Measurements from ENCODE around the gene DGKG. TPM values are rescaled to one million over a fixed set of nuclear protein-coding genes. Genes with fewer than 3 reads are reported as not detected.

Gene DGKG
- total and polyA plus RNA-seq, 7 donors = 0.60 to 30.7 (median 6.1) TPM

DNA sequence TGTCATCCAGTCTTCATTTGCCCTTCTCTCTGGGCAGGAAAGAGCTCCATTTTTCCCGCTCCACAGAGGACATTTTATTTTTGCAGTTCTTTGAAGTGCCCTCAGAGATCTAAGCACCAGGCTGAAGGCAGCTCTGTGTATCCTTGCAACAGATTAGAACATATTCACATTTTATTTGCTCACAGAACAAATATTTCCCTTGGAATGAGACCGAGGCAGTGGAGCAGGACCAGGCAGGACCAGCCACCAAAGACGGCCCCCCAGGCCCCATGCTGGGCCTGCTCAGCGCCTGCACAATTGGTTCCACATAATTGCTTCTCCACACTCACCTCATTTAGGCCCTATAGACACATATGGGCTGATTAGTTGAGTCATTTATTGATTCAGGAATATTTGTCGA, 237.4 kb downstream of the DGKG start:
- no peak overlapping the region for H3K27ac ChIP-seq
- no peak for DNase-seq
- no peaks in the 10 kb centered on the region for H3K4me1 ChIP-seq
- H3K36me3 ChIP-seq = no peaks in the 10 kb centered on the region
- H3K4me3 ChIP-seq = no peak overlapping the region
- WGBS, 2 donors = 77 to 87% methylated on average over 5 of the region's 5 CpGs
- intact Hi-C loops (cut with DNase I) = no loop called here
- TF ChIP-seq CTCF (IDR thresholded peaks at IDR 0.05) (no peak), POLR2AphosphoS5 (IDR thresholded peaks at IDR 0.05) (no peak), POLR2A (IDR thresholded peaks at IDR 0.05) (no peak), EP300 (IDR thresholded peaks at IDR 0.05) (no peak)
- H3K9me3 ChIP-seq = no peaks in the 10 kb centered on the region
- no peaks in the 10 kb centered on the region for H3K27me3 ChIP-seq

DNA sequence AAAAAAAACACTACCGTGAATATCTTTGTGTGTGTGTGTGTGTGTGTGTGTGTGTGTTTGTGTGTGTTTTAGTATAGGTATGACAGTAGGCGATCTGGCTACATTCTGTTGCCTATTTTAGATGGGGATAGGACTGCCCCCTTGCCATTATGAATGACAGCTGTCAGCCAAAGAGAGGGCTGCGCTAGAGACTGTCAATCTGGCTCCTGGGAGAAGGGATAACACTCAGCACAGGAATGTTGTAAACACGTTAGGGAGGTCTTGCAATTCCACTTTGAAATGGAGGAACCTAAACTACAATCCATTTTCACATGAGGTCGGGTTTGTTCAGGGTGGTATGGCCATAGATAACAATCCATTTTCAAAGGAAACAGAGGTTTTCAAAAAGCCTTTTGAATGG, 239.0 kb downstream of the DGKG start:
- 79 to 84% methylated on average over 5 of the region's 5 CpGs for WGBS, 2 donors
- H3K27ac ChIP-seq = no peak overlapping the region
- H3K4me1 ChIP-seq = no peaks in the 10 kb centered on the region
- TF ChIP-seq EP300 (IDR thresholded peaks at IDR 0.05) (no peak), POLR2AphosphoS5 (IDR thresholded peaks at IDR 0.05) (no peak), CTCF (IDR thresholded peaks at IDR 0.05) (no peak), POLR2A (IDR thresholded peaks at IDR 0.05) (no peak)
- intact Hi-C loops (cut with DNase I) = no loop called here
- no peaks in the 10 kb centered on the region for H3K36me3 ChIP-seq
- no peaks in the 10 kb centered on the region for H3K9me3 ChIP-seq
- DNase-seq = no peak
- no peak overlapping the region for H3K4me3 ChIP-seq
- no peaks in the 10 kb centered on the region for H3K27me3 ChIP-seq

DNA sequence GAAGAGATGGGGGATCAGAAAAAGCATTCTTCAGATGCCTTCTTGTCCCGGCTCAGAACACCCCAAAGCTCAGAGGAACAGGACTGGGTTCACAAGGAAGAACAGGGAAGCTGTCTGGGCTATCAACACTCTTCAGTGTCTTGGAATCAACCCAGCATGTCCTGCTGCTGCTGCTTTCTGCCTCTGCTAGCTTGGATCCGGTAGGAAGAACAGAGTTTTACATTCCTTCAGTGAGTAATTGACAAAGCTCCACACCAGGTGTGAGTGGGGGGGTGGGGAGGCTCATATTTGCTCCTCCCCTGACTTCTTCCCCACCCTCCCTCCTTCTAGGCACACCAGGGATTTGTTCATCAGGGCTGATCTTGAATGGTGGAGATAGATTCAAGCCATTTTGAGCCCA, 240.1 kb downstream of the DGKG start:
- no peaks in the 10 kb centered on the region for H3K27me3 ChIP-seq
- DNase-seq = no peak
- no peak overlapping the region for H3K27ac ChIP-seq

DNA sequence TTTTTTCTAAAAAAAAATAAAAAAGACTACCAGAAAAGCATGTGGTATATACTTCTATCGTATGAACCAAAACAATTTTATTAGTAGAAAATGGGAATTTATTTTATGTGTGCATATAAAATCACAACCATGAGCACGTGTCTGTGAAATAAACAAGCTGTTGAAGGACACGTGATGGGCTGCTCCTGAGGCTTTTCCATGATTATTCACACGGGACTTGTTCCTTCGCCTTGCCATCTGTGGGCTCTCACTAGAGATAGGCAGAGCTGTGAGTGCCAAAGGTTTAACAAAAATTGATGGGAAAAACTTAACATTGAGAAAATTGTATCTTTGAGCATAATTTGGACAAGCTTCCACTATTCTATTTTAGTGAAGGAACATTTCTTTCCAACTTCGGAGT, 240.8 kb downstream of the DGKG start:
- no peaks in the 10 kb centered on the region for H3K36me3 ChIP-seq
- intact Hi-C loops (cut with DNase I) = no loop called here
- no peak overlapping the region for H3K27ac ChIP-seq
- DNase-seq = no peak
- no peaks in the 10 kb centered on the region for H3K27me3 ChIP-seq
- H3K4me1 ChIP-seq = no peaks in the 10 kb centered on the region
- H3K9me3 ChIP-seq = no peaks in the 10 kb centered on the region
- WGBS, 2 donors = 65 to 75% methylated on average over 6 of the region's 6 CpGs
- TF ChIP-seq EP300 (IDR thresholded peaks at IDR 0.05) (no peak), CTCF (IDR thresholded peaks at IDR 0.05) (no peak), POLR2A (IDR thresholded peaks at IDR 0.05) (no peak)
- H3K4me3 ChIP-seq = no peak overlapping the region

More for the DNA sequence above, 240.1 kb downstream of the DGKG start:
- TF ChIP-seq CTCF (IDR thresholded peaks at IDR 0.05) = no peak
- TF ChIP-seq POLR2A (IDR thresholded peaks at IDR 0.05) = no peak
- TF ChIP-seq POLR2AphosphoS5 (IDR thresholded peaks at IDR 0.05) = no peak
- no peak for TF ChIP-seq EP300 (IDR thresholded peaks at IDR 0.05)
- 31 to 62% methylated on average over 2 of the region's 2 CpGs for WGBS, 2 donors
- intact Hi-C loops (cut with DNase I) = no loop called here
- H3K36me3 ChIP-seq = no peaks in the 10 kb centered on the region
- H3K9me3 ChIP-seq = no peaks in the 10 kb centered on the region
- no peaks in the 10 kb centered on the region for H3K4me1 ChIP-seq
- H3K4me3 ChIP-seq = no peak overlapping the region

- TF ChIP-seq POLR2AphosphoS5 (IDR thresholded peaks at IDR 0.05) (no peak), CTCF (IDR thresholded peaks at IDR 0.05) (no peak), EP300 (IDR thresholded peaks at IDR 0.05) (no peak), POLR2A (IDR thresholded peaks at IDR 0.05) (no peak)
- WGBS, 2 donors = 83 to 85% methylated on average over 4 of the region's 4 CpGs
- Histone ChIP-seq H3K27ac (no peak overlapping the region), H3K27me3 (no peaks in the 10 kb centered on the region), H3K4me3 (no peak overlapping the region), H3K36me3 (no peaks in the 10 kb centered on the region), H3K9me3 (no peaks in the 10 kb centered on the region), H3K4me1 (no peaks in the 10 kb centered on the region)
- intact Hi-C loops (cut with DNase I) = no loop called here
- DNase-seq = no peak
Measured at GRCh38 chr3:186119499-186119898, 242.5 kb downstream of the DGKG start.
